ENCODE results near the gene FAM170A. TPM values are rescaled to one million over a fixed set of nuclear protein-coding genes. Genes with fewer than 3 reads are reported as not detected.

Gene FAM170A
- total RNA-seq, 1 experiment from 2014 or later = not detected

- TF ChIP-seq E2F4 (CRISPR knock-in tag; IDR thresholded peaks at IDR 0.05; ENCODE audit: borderline replicate concordance, low read depth) = no peak
These were observed 22.1 kb downstream of the FAM170A start (continued) for GRCh38 chr5:119651486-119651885.

GRCh38 chr5:119655061-119655460 is 25.7 kb downstream of the FAM170A start:
- Mint-ChIP-seq H3K4me1 (no peaks in the 10 kb centered on the region), H3K9me3 (no peaks in the 10 kb centered on the region; the same call in 1 of the 2 replicates), H3K4me3 (no peak overlapping the region), H3K27ac (no peak overlapping the region), H3K27me3 (ENCODE audit: low read depth) (no peaks in the 10 kb centered on the region), H3K36me3 (no peaks in the 10 kb centered on the region)
- DNase-seq (ENCODE audit: low spot score) (no peak), ATAC-seq (no peak)
- TF ChIP-seq STAT6 (CRISPR knock-in tag; conservative IDR thresholded peaks at IDR 0.05; ENCODE audit: low read depth) (no peak), ZNF121 (CRISPR knock-in tag; IDR thresholded peaks at IDR 0.05) (no peak), AR (CRISPR knock-in tag; IDR thresholded peaks at IDR 0.05) (no peak)
- ChIA-PET POLR2A (no interaction called here), CTCF (no interaction called here)

- ChIA-PET POLR2A (no interaction called here), CTCF (no interaction called here)
- H3K4me1 Mint-ChIP-seq = no peaks in the 10 kb centered on the region
- no peak overlapping the region for H3K27ac Mint-ChIP-seq
- no peaks in the 10 kb centered on the region; the same call in 1 of the 2 replicates for H3K9me3 Mint-ChIP-seq
- H3K27me3 Mint-ChIP-seq (ENCODE audit: low read depth) = no peaks in the 10 kb centered on the region
- TF ChIP-seq JAZF1 (CRISPR knock-in tag; IDR thresholded peaks at IDR 0.05) = no peak
- no peak for TF ChIP-seq TEAD4 (CRISPR knock-in tag; IDR thresholded peaks at IDR 0.05)
- TF ChIP-seq PREB (CRISPR knock-in tag; IDR thresholded peaks at IDR 0.05; ENCODE audit: borderline replicate concordance) = no peak
- no peak for TF ChIP-seq ZNF281 (CRISPR knock-in tag; IDR thresholded peaks at IDR 0.05)
- ATAC-seq (no peak), DNase-seq (ENCODE audit: low spot score) (no peak)
- H3K4me3 Mint-ChIP-seq = no peak overlapping the region
- no peaks in the 10 kb centered on the region for H3K36me3 Mint-ChIP-seq
These were observed 26.7 kb downstream of the FAM170A start for GRCh38 chr5:119656023-119656422.

GRCh38 chr5:119666542-119666941 is 37.2 kb downstream of the FAM170A start:
- peaks cover 11% of the 10 kb centered on the region for H3K36me3 Mint-ChIP-seq
- H3K9me3 Mint-ChIP-seq = peaks cover 33% of the 10 kb centered on the region
- ATAC-seq (no peak), DNase-seq (ENCODE audit: low spot score) (no peak)
- CTCF ChIA-PET = no interaction called here
- no peak overlapping the region for H3K4me3 Mint-ChIP-seq
- H3K27me3 Mint-ChIP-seq (ENCODE audit: low read depth) = no peaks in the 10 kb centered on the region
- H3K27ac Mint-ChIP-seq = no peak overlapping the region
- peaks cover 12% of the 10 kb centered on the region for H3K4me1 Mint-ChIP-seq
- POLR2A ChIA-PET = no interaction called here
- TF ChIP-seq ERG (CRISPR knock-in tag; IDR thresholded peaks at IDR 0.05) = no peak
- TF ChIP-seq SMAD3 (CRISPR knock-in tag; IDR thresholded peaks at IDR 0.05; ENCODE audit: borderline replicate concordance) = no peak
- no peak for TF ChIP-seq CREM (CRISPR knock-in tag; IDR thresholded peaks at IDR 0.05)
- TF ChIP-seq CREB1 (CRISPR knock-in tag; IDR thresholded peaks at IDR 0.05) = no peak
- no peak for TF ChIP-seq JUN (CRISPR knock-in tag; IDR thresholded peaks at IDR 0.05)
- TF ChIP-seq RELA (CRISPR knock-in tag; IDR thresholded peaks at IDR 0.05; ENCODE audit: borderline replicate concordance) = no peak
- no peak for TF ChIP-seq MYBL2 (CRISPR knock-in tag; IDR thresholded peaks at IDR 0.05)
- no peak for TF ChIP-seq TEAD4 (CRISPR knock-in tag; IDR thresholded peaks at IDR 0.05)
- TF ChIP-seq CBFB (CRISPR knock-in tag; IDR thresholded peaks at IDR 0.05; ENCODE audit: low read depth) = no peak
- no peak for TF ChIP-seq ETV6 (CRISPR knock-in tag; IDR thresholded peaks at IDR 0.05)
- no peak for TF ChIP-seq USF2 (CRISPR knock-in tag; IDR thresholded peaks at IDR 0.05)

Data from WTC11 (cell line).